AG08395 (cell line): ENCODE results near the gene NQO2.
"Not testable (repeated sequence)": the region's sequence is repeated elsewhere in the genome, so short reads cannot be mapped to it uniquely, and the experiment has no call there.

Source experiments
- DNase-seq: peaks from one replicate; pipeline ENCODE4 v3.0.0; 2012; ENCODE audit warnings: mixed read lengths, low spot score

Gene NQO2

GRCh38 chr6:2970034-2970685 lies 29.5 kb upstream of the NQO2 start:
- no peak for DNase-seq

GRCh38 chr6:2970753-2971419 lies 28.8 kb upstream of the NQO2 start:
- DNase-seq = peak; percentile 58

GRCh38 chr6:2971420-2972218 lies 28.1 kb upstream of the NQO2 start, which contains the start of gene SERPINB6:
Gene SERPINB6, minus strand, starts transcription at chr6:2971567. Its CDS starts 12,235 bp downstream, at chr6:2959332.
- DNase-seq = peak; percentile 65

GRCh38 chr6:2972219-2972487 lies 27.5 kb upstream of the NQO2 start:
- DNase-seq = not testable (repeated sequence)

GRCh38 chr6:2972685-2973084 lies 27.0 kb upstream of the NQO2 start:
- DNase-seq = not testable (repeated sequence)

- not testable (repeated sequence) for DNase-seq
Observed at GRCh38 chr6:2973180-2973579, 26.5 kb upstream of the NQO2 start.

- DNase-seq = peak; percentile 53
Observed at GRCh38 chr6:2973676-2974075, 26.0 kb upstream of the NQO2 start.

GRCh38 chr6:2976060-2976459 lies 23.6 kb upstream of the NQO2 start:
- DNase-seq = no peak

- DNase-seq = peak; percentile 74
Observed at GRCh38 chr6:2976571-2977085, 23.1 kb upstream of the NQO2 start.

- no peak for DNase-seq
Observed at GRCh38 chr6:2977290-2977689, 22.4 kb upstream of the NQO2 start.

- DNase-seq = no peak
Observed at GRCh38 chr6:2977799-2978590, 21.7 kb upstream of the NQO2 start.

- no peak for DNase-seq
Observed at GRCh38 chr6:2978923-2979322, 20.8 kb upstream of the NQO2 start.

- DNase-seq = no peak
Observed at GRCh38 chr6:2979819-2980464, 19.8 kb upstream of the NQO2 start.

- no peak for DNase-seq
Observed at GRCh38 chr6:2980465-2980855, 19.2 kb upstream of the NQO2 start.

- DNase-seq = no peak
Observed at GRCh38 chr6:2982426-2983117, 17.1 kb upstream of the NQO2 start.

- DNase-seq = no peak
Observed at GRCh38 chr6:2984738-2985406, 14.8 kb upstream of the NQO2 start.

- peak; percentile 61 for DNase-seq
Observed at GRCh38 chr6:2986722-2987221, 12.9 kb upstream of the NQO2 start.

- no peak for DNase-seq
Observed at GRCh38 chr6:2988094-2988425, 11.6 kb upstream of the NQO2 start.

GRCh38 chr6:2988426-2989331 lies 11.0 kb upstream of the NQO2 start:
- peak; percentile 88 for DNase-seq
